H9 (cell line): ENCODE data around the gene DPP6. TPM values are rescaled to one million over a fixed set of nuclear protein-coding genes. Genes with fewer than 3 reads are reported as not detected.

Source experiments
- DNase-seq: peaks from one replicate; pipeline ENCODE4 v3.0.0-alpha.2; 2017
- H2AFZ ChIP-seq: one replicate; pipeline ENCODE4 v1.6.1; 2013; ENCODE audit warnings: mild to moderate bottlenecking, low read length, control low read depth, moderate library complexity
- H2AK5ac ChIP-seq: 2 replicates; pipeline ENCODE4 v1.6.1; 2013; ENCODE audit warnings: low read length, control low read depth, mixed read lengths; ENCODE audit not compliant: insufficient read length
- H2BK120ac ChIP-seq: one replicate; pipeline ENCODE4 v1.6.1; 2013; ENCODE audit warnings: low read depth, mild to moderate bottlenecking, low read length, control low read depth, inconsistent platforms; ENCODE audit not compliant: poor library complexity, severe bottlenecking
- H2BK12ac ChIP-seq: 2 replicates; pipeline ENCODE4 v1.6.1; 2013; ENCODE audit warnings: low read length, control low read depth, mixed read lengths, low read depth; ENCODE audit not compliant: insufficient read length
- H2BK15ac ChIP-seq: 2 replicates; pipeline ENCODE4 v1.6.1; 2013; ENCODE audit warnings: low read depth, low read length, control low read depth
- H2BK20ac ChIP-seq: one replicate; pipeline ENCODE4 v1.6.1; 2013; ENCODE audit warnings: low read depth, mild to moderate bottlenecking, low read length, control low read depth, inconsistent platforms; ENCODE audit not compliant: poor library complexity, severe bottlenecking
- H2BK5ac ChIP-seq: 2 replicates; pipeline ENCODE4 v1.6.1; 2013; ENCODE audit warnings: low read length, control low read depth, mixed read lengths; ENCODE audit not compliant: insufficient read length
- H3K14ac ChIP-seq: 2 replicates; pipeline ENCODE4 v1.6.1; 2013; ENCODE audit warnings: low read length, control low read depth; ENCODE audit not compliant: insufficient read depth
- H3K18ac ChIP-seq: 2 replicates; pipeline ENCODE4 v1.6.1; 2013; ENCODE audit warnings: low read depth, mild to moderate bottlenecking, mixed read lengths, low read length, control low read depth; ENCODE audit not compliant: insufficient read length
- H3K23ac ChIP-seq: 2 replicates; pipeline ENCODE4 v1.6.1; 2013; ENCODE audit warnings: low read length, control low read depth, mixed read lengths, low read depth; ENCODE audit not compliant: insufficient read length
- H3K23me2 ChIP-seq: 2 replicates; pipeline ENCODE4 v1.6.1; 2013; ENCODE audit warnings: low read depth, mild to moderate bottlenecking, mixed read lengths, low read length, control low read depth; ENCODE audit not compliant: insufficient read length, poor library complexity, severe bottlenecking
- H3K27ac ChIP-seq: 2 replicates; pipeline ENCODE4 v1.5.1; 2013; ENCODE audit warnings: low read length, control low read depth, mixed read lengths, low read depth; ENCODE audit not compliant: insufficient read length
- H3K27me3 ChIP-seq: 2 replicates; pipeline ENCODE4 v1.6.1; 2013; ENCODE audit warnings: low read length, control low read depth, inconsistent platforms; ENCODE audit not compliant: insufficient read depth
- H3K4ac ChIP-seq: 2 replicates; pipeline ENCODE4 v1.6.1; 2013; ENCODE audit warnings: low read depth, mild to moderate bottlenecking, control low read depth, inconsistent platforms, low read length, moderate library complexity
- H3K4me1 ChIP-seq: 2 replicates; pipeline ENCODE4 v1.6.1; 2013; ENCODE audit warnings: low read length, control low read depth, inconsistent platforms; ENCODE audit not compliant: insufficient read depth
- H3K4me2 ChIP-seq: 2 replicates; pipeline ENCODE4 v1.6.1; 2013; ENCODE audit warnings: low read length, control low read depth, mixed read lengths; ENCODE audit not compliant: insufficient read length, insufficient read depth
- H3K56ac ChIP-seq: 2 replicates; pipeline ENCODE4 v1.6.1; 2013; ENCODE audit warnings: low read depth, mild to moderate bottlenecking, mixed read lengths, low read length, control low read depth; ENCODE audit not compliant: insufficient read length
- H3K79me1 ChIP-seq: 2 replicates; pipeline ENCODE4 v1.6.1; 2013; ENCODE audit warnings: low read depth, mild to moderate bottlenecking, moderate library complexity, low read length, control low read depth, inconsistent platforms; ENCODE audit not compliant: insufficient read depth, poor library complexity, severe bottlenecking
- H3K79me2 ChIP-seq: 2 replicates; pipeline ENCODE4 v1.6.1; 2013; ENCODE audit warnings: low read length, control low read depth, inconsistent platforms; ENCODE audit not compliant: insufficient read depth
- H3K9ac ChIP-seq: 2 replicates; pipeline ENCODE4 v1.6.1; 2013; ENCODE audit warnings: low read length, control low read depth, mixed read lengths; ENCODE audit not compliant: insufficient read length; ENCODE audit errors: extremely low read depth
- H3K9me3 ChIP-seq: one replicate; pipeline ENCODE4 v1.6.1; 2013; ENCODE audit warnings: low read depth, low read length, inconsistent platforms; ENCODE audit not compliant: control insufficient read depth
- H3T11ph ChIP-seq: one replicate; pipeline ENCODE4 v1.6.1; 2013; ENCODE audit warnings: mild to moderate bottlenecking, low read length, control low read depth, inconsistent platforms
- H4K20me1 ChIP-seq: one replicate; pipeline ENCODE4 v1.6.1; 2013; ENCODE audit not compliant: control insufficient read depth, insufficient read length, insufficient read depth
- H4K5ac ChIP-seq: 2 replicates; pipeline ENCODE4 v1.6.1; 2013; ENCODE audit warnings: low read depth, mild to moderate bottlenecking, mixed read lengths, low read length, control low read depth; ENCODE audit not compliant: insufficient read length
- H4K8ac ChIP-seq: replicated peaks from 2 replicates; pipeline ENCODE4 v1.6.1; 2013; ENCODE audit warnings: low read length, control low read depth, mixed read lengths, low read depth; ENCODE audit not compliant: insufficient read length
- H4K91ac ChIP-seq: 2 replicates; pipeline ENCODE4 v1.6.1; 2013; ENCODE audit warnings: low read depth, mild to moderate bottlenecking, moderate library complexity, mixed read lengths, low read length, control low read depth; ENCODE audit not compliant: insufficient read length
- H3K27ac Mint-ChIP-seq, 3 experiments: 2 replicates in 2 of 3; 3 replicates in 1 of 3; pipeline ENCODE4 v1.8.0; 2020 to 2021; ENCODE audit warnings: mixed read lengths in 3 of 3, mild to moderate bottlenecking in 1 of 3, moderate library complexity in 1 of 3
- H3K27me3 Mint-ChIP-seq: 2 replicates; pipeline ENCODE4 v1.8.0; 2021; ENCODE audit warnings: low read depth, mild to moderate bottlenecking, moderate library complexity, mixed read lengths
- H3K36me3 Mint-ChIP-seq, 3 experiments: 2 replicates in 2 of 3; 3 replicates in 1 of 3; pipeline ENCODE4 v1.8.0; 2020 to 2021; ENCODE audit warnings: low read depth in 3 of 3, mixed read lengths in 3 of 3; ENCODE audit not compliant: insufficient read depth in 1 of 3
- H3K4me1 Mint-ChIP-seq, 2 experiments: 2 replicates each; pipeline ENCODE4 v1.8.0; 2020; ENCODE audit warnings: mixed read lengths in 2 of 2
- H3K4me3 Mint-ChIP-seq, 2 experiments: 2 replicates in 1 of 2; 3 replicates in 1 of 2; pipeline ENCODE4 v1.8.0; 2020 to 2021; ENCODE audit warnings: mild to moderate bottlenecking in 2 of 2, mixed read lengths in 2 of 2, moderate library complexity in 1 of 2
- H3K9me3 Mint-ChIP-seq, 2 experiments: 2 replicates in 1 of 2; 3 replicates in 1 of 2; pipeline ENCODE4 v1.8.0; 2020; ENCODE audit warnings: mild to moderate bottlenecking in 2 of 2, mixed read lengths in 2 of 2, moderate library complexity in 1 of 2
- CTCF ChIP-seq: fragments of 200-600 bp; sonication (generic); conservative IDR thresholded peaks from 3 replicates; pipeline ENCODE4 v1.8.0; 2021; ENCODE audit warnings: antibody characterized with exemption, mild to moderate bottlenecking
- WGBS: extraction: QIAGEN DNeasy Blood & Tissue Kit; methylation state at CpG from one replicate; pipeline ENCODE4 v1.1.7; 2013; ENCODE audit warnings: missing lambda C conversion rate, low lambda C conversion rate, mixed read lengths; ENCODE audit not compliant: insufficient read length; ENCODE audit errors: extremely low coverage; 5-methylcytosine and 5-hydroxymethylcytosine counted together
- total RNA-seq: library from RNA; stranded (reverse); gene quantifications from 2 replicates; pipeline ENCODE4 v1.2.1, GENCODE V29; 2021

The DPP6 gene
- total RNA-seq, 1 experiment from 2014 or later: 4.5 TPM

- Histone ChIP-seq H4K91ac (no peak overlapping the region), H3K23me2 (no peaks in the 10 kb centered on the region), H3K4ac (no peak overlapping the region), H3K4me1 (no peaks in the 10 kb centered on the region), H2BK12ac (no peak overlapping the region), H2BK15ac (no peak overlapping the region), H3K14ac (no peak overlapping the region), H3K18ac (no peak overlapping the region), H4K5ac (no peak overlapping the region), H2BK5ac (no peak overlapping the region), H3T11ph (no peak overlapping the region), H3K9me3 (no peaks in the 10 kb centered on the region), H2BK20ac (no peak overlapping the region), H3K79me1 (no peaks in the 10 kb centered on the region), H2AK5ac (no peak overlapping the region), H4K8ac (no peak overlapping the region), H4K20me1 (no peaks in the 10 kb centered on the region), H2AFZ (no peak overlapping the region), H3K27me3 (no peaks in the 10 kb centered on the region), H3K9ac (no peak overlapping the region), H3K23ac (no peak overlapping the region), H3K27ac (no peak overlapping the region), H3K4me2 (no peak overlapping the region), H3K56ac (no peak overlapping the region), H2BK120ac (no peak overlapping the region), H3K79me2 (no peaks in the 10 kb centered on the region)
- DNase-seq: no peak
- H3K27ac Mint-ChIP-seq: no peak overlapping the region
- no peaks in the 10 kb centered on the region for H3K4me1 Mint-ChIP-seq
- no CpG with 5 or more reads among the region's 3 CpGs for WGBS
- peaks cover 8 to 13% of the 10 kb centered on the region in 2 experiments for H3K9me3 Mint-ChIP-seq
- no peaks in the 10 kb centered on the region for H3K27me3 Mint-ChIP-seq
- no peak overlapping the region for H3K4me3 Mint-ChIP-seq
- H3K36me3 Mint-ChIP-seq: peaks cover 0 to 8% (median 0%) of the 10 kb centered on the region in 3 experiments; a peak in 4 of 7 replicates
- no peak for TF ChIP-seq CTCF
Observed at GRCh38 chr7:154559454-154559853, 507.3 kb downstream of the DPP6 start.
